Fibroblast of skin of abdomen (primary cell): Measurements from ENCODE around the gene SLC11A2.
"Not testable (repeated sequence)": the region's sequence is repeated elsewhere in the genome, so short reads cannot be mapped to it uniquely, and the experiment has no call there.

ENCODE experiments used
- DNase-seq: peaks from one replicate; pipeline ENCODE4 v3.0.0-alpha.2; 2013

The SLC11A2 gene

DNA sequence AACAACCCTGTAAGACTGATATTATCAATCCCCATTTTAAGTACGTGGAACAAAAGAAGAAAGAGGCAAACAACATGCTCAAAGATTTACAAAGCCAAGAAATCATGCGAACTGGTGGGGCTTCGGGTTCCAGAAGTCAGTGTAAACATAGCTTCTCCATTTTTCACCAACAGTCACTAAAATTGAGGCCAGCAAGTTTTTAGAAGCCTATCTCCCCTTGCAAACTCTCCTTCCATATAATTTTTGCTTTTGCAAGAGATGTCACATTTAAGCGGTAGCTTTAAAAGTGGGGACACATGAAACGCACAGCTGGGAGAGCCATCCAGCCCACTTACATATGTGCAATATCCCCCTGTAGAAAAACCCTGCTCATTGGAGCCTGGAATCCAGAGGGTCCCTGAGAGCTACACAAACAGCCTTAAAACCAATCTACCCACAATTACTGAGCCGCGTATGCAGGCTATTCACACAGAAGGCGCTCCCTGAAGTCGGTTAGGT is 797 bp downstream of the SLC11A2 start:
- no peak for DNase-seq

- DNase-seq: no peak
These were observed 2.4 kb downstream of the SLC11A2 start for GRCh38 chr12:51023625-51024382.

GRCh38 chr12:51021694-51022093 is 4.5 kb downstream of the SLC11A2 start:
- no peak for DNase-seq

DNA sequence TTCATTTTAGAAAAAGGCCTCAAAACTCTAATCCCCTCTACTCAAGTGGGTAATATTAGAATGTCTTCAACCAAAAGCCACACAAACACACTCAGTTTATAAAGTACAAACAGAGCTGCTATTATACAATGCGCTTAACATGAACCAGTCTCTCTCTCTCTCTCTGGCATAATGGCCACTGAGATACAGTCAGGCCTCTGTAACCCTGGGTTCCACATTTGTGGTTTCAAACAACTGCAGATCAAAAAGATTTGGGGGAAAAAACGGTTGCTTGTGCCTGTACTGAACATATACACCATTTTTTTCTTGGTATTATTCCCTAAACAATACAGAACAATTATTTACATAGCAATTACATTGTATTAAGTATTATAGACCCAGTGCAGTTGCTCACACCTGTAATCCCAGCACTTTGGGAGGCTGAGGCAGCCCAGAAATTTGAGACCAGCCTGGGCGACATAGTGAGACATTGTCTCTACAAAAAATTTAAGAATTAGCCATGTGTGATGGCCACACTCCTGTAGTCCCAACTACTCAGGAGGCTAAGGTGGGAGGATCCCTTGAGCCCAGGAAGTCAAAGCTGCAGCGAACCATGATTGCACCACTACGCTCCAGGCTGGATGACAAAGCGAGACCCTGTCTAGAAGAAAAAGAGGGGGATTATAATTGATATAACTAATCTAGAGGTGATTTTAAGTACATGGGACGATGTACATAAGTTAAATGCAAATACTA is 5.6 kb downstream of the SLC11A2 start:
- no peak for DNase-seq

- DNase-seq: no peak
These were observed 6.3 kb downstream of the SLC11A2 start for GRCh38 chr12:51019927-51020326.

- no peak for DNase-seq
These were observed 7.2 kb downstream of the SLC11A2 start for GRCh38 chr12:51018956-51019355.

GRCh38 chr12:51017452-51017851 is 8.7 kb downstream of the SLC11A2 start:
- no peak for DNase-seq

GRCh38 chr12:51014467-51014866 is 11.7 kb downstream of the SLC11A2 start:
- DNase-seq: not testable (repeated sequence)

DNA sequence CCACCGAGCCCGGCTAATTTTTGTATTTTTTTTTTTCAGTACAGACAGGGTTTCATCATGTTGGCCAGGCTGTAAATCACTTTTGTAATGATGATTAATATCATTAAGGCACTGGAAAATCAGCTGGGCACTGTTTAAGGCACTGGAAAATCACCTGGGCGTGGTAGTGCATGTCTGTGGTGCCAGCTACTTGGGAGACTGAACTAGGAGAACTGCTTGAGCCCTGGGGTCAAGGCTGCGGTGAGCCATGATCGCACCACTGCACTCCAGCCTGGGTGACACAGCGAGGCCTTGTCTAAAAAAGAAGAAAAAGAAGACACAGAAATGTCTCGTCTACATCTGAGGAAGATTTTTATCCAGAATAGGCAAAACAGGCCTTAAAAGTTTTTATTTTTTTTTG is 12.7 kb downstream of the SLC11A2 start:
- no peak for DNase-seq

DNA sequence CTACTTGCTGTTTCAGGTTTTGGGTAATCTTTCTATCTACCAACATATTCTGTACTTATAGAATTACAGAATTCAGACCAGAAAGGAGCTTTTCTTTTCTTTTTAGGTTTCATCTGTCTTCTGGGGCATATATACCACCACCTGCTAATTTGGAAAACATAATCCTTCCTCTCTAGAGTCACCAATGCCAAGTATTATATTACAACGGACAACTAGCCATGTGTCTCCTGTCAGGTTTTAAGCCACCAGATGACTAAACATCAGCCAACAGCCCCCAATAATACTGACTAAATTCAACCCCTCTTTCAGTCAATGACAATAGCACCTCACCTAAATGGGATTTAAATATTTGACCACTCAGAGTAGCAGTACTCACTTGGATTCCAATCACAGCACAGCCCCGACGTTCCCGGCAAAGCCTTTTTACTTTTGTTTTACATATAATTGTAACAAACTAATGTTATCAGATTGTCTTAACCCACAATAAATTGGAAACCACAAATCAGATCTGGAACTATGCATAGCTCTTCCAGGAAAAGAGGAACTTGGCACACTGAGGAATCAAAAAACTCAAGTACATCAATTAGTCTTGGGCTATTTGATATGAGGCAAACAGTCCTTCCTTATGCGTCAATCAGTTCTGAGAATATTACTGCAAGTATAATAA is 13.5 kb downstream of the SLC11A2 start:
- no peak for DNase-seq

- DNase-seq: no peak
These were observed 14.2 kb downstream of the SLC11A2 start for GRCh38 chr12:51011955-51012354.

GRCh38 chr12:51009056-51009440 is 17.1 kb downstream of the SLC11A2 start:
- DNase-seq: no peak

DNA sequence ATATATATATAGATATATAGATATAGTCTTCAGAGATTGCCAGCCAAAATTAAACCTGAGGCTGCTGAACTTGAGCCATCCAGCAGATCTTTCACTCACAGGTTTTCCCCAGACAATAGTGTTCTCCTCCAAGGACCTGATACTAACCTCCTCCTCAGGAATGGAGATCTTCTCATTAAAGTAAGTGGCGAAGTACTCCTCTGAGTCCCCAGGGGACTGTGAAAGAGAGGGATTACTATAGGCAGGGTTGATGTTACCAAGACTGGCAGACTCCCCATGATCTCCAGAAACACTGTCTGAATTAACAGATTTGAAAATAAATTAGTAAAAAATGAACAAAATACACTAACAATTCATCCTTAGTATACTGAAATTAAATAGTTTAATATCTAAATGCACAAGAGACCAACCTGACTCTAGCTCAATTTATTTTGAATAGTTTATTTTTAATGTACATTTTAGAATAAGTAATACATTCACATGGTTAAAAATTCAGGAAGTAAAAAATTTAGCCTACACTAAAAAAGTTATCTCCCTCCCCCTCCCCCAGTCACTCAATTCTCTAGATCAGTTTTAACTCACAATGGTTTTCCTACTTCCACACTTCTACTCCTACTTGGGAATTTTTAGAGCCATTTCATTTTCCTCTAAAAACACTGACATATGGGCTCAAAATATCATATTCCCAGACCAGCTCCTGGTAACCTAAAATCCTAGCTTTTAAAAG is 17.7 kb downstream of the SLC11A2 start:
- no peak for DNase-seq

GRCh38 chr12:51005671-51006070 is 20.5 kb downstream of the SLC11A2 start:
- DNase-seq: no peak

DNA sequence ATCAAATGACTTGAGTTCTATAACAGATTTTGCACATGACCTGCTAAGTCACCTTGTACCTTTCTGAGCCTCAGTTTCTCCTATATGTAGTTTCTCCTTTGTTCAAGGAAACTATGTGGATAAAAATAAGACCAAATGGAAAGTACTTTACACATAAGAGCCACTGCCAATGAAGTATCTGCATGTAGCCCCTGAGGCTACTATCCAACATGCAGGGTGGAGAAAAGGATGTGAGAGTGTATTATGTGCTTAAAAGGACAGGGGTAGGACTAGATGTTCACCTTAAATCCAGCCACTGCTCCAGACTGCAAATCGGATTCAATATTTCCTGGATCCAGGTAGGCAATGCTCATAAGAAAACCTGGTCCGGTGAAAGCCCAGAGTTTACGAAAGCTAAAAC is 21.2 kb downstream of the SLC11A2 start:
- no peak for DNase-seq

DNA sequence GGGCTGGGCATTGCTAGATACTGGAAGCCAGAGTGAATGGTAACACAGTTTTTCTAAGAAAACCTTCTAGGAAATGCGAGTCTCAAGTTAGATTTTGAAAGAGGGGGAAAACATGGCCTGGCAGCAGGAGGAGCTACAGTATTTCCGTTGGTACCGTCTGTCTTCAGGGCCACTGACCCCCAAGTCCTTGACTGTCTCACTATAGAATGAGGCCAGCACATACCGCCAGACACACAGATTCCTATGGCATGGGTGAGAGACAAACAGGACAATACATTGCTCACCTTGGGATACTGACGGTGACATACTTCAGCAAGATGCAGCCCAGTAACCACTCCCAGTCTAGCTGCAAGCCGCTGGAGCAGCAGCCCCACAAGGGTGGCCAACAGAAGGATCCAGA is 21.7 kb downstream of the SLC11A2 start:
- no peak for DNase-seq

- no peak for DNase-seq
These were observed 24.4 kb downstream of the SLC11A2 start for GRCh38 chr12:51001799-51002198.

DNA sequence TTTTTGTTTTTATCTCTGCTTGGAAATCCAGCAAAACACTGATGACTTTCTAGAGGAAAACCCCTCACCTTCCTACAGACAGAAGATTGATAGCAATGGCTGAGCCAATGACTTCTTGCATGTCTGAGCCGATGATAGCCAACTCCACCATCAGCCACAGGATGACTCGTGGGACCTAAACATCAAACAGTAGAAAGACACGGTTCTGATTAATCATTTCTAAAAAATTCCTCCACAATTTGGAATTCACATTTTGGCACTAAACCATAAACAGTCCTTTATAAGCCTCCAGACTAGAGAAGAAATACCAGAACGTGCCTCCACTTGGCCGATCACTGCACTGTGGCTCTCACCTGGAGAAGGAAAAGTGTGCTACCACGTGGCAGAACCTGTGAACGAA is 25.9 kb downstream of the SLC11A2 start:
- DNase-seq: peak; percentile 88

GRCh38 chr12:50999093-50999492 is 27.1 kb downstream of the SLC11A2 start:
- no peak for DNase-seq

DNA sequence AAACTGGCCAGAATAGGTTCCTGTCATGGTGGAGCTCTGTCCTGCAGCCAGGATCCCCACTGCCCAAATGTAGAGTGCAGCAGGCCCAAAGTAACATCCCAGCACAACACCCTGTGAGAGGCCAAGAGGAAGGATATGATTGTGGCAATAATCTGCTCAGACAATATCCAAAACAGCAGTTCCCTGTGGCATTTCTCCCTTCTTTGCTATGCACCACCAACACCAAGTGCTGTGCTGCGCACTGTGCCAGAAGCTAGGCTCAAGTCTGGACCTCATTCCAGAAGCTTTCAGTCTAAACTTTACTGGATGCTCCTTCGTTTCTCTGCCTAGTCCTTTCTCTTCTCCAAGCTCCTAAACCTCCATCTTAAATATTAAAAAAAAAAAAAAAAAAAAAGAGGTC is 33.4 kb downstream of the SLC11A2 start:
- DNase-seq: no peak

GRCh38 chr12:50991291-50991690 is 34.9 kb downstream of the SLC11A2 start:
- DNase-seq: no peak

- DNase-seq: no peak
These were observed 35.4 kb downstream of the SLC11A2 start for GRCh38 chr12:50990791-50991190.
